GM13977 (cell line): Measurements from ENCODE around the gene CRMP1.

Experiments used
- DNase-seq: peaks from one replicate; pipeline ENCODE4 v3.0.0; 2012; ENCODE audit warnings: low spot score
- CTCF ChIP-seq: IDR thresholded peaks from 2 replicates; pipeline ENCODE4 v1.5.1; 2012; ENCODE audit warnings: mild to moderate bottlenecking, control low read depth; ENCODE audit not compliant: insufficient read depth; ENCODE audit errors: extremely low read depth, missing control alignments
- in situ Hi-C: fragments of 300-500 bp; cut with MboI; formaldehyde crosslinking; loops from one replicate; pipeline ENCODE4 v1.12.0; 2022; ENCODE audit warnings: low sequenced_read_pairs, low pct_unique_long_range_greater_than_20kb, mixed read lengths, inconsistent platforms; ENCODE audit not compliant: unreplicated experiment

The CRMP1 gene

GRCh38 chr4:5893004-5893580 lies at the start of gene CRMP1:
Gene CRMP1, minus strand, starts transcription at chr4:5893086. Its CDS starts 117 bp downstream, at chr4:5892969.
- in situ Hi-C loops, result no loop called here
- no peak for DNase-seq
- TF ChIP-seq CTCF, result no peak

GRCh38 chr4:5941601-5942000 lies 48.7 kb upstream of the CRMP1 start:
- DNase-seq, result no peak
- TF ChIP-seq CTCF, result no peak
- in situ Hi-C loops, result no loop called here

- in situ Hi-C loops, result no loop called here
- DNase-seq, result no peak
- TF ChIP-seq CTCF, result no peak
Measured at GRCh38 chr4:5940470-5941203, 47.8 kb upstream of the CRMP1 start.

GRCh38 chr4:5933996-5934831 lies 41.3 kb upstream of the CRMP1 start:
- TF ChIP-seq CTCF, result no peak
- in situ Hi-C loops, result no loop called here
- no peak for DNase-seq

GRCh38 chr4:5933116-5933515 lies 40.2 kb upstream of the CRMP1 start:
- DNase-seq, result no peak
- no peak for TF ChIP-seq CTCF
- in situ Hi-C loops, result no loop called here

- no peak for DNase-seq
- in situ Hi-C loops, result no loop called here
- TF ChIP-seq CTCF, result no peak
Measured at GRCh38 chr4:5932035-5932568, 39.2 kb upstream of the CRMP1 start.
